Stomach (tissue), 4 donors: ENCODE data around the gene LSM7.

Source experiments
- EP300 ChIP-seq: sonication (generic); formaldehyde crosslinking; IDR thresholded peaks from one replicate; pipeline ENCODE4 v1.6.1; 2017; ENCODE audit warnings: antibody characterized with exemption
- POLR2A ChIP-seq, 4 donors: fragments of 450-650 bp; IDR thresholded peaks; one replicate each; pipeline ENCODE4 v1.6.1; 2016; ENCODE audit warnings: antibody characterized with exemption in 4 of 4, control low read depth in 2 of 4, mild to moderate bottlenecking in 1 of 4, moderate library complexity in 1 of 4
- TF ChIP-seq, protein P1 (sequence below), 7 experiments: fragments of 450-650 bp in 4 of 7; fragments of 200-600 bp in 3 of 7; sonication (generic) in 3 of 7; IDR thresholded peaks; one replicate each; pipeline ENCODE4 v1.5.1; 2016 to 2019; ENCODE audit warnings: antibody characterized with exemption in 7 of 7, control low read depth in 2 of 7, mild to moderate bottlenecking in 1 of 7

DNA sequence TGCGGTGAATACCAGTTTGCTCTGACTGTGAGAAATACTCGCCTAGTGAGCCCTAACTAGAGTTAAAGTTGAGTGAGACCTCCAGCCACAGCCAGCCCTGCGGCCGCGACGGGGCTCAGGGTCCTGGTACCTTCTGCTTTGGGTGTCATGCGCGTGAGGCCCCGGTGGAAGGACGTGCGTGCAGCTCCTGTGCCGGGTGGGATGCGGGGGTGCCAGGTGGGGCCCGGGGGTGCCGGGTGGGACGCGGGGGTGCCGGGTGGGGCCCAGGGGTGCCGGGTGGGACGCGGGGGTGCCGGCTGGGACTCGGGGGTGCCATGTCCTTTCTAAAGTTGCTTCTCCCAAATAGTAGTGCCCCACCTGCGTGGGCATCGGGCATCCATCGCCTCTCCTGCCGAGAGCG lies 23.2 kb upstream of the LSM7 start:
- TF ChIP-seq, protein P1, sequence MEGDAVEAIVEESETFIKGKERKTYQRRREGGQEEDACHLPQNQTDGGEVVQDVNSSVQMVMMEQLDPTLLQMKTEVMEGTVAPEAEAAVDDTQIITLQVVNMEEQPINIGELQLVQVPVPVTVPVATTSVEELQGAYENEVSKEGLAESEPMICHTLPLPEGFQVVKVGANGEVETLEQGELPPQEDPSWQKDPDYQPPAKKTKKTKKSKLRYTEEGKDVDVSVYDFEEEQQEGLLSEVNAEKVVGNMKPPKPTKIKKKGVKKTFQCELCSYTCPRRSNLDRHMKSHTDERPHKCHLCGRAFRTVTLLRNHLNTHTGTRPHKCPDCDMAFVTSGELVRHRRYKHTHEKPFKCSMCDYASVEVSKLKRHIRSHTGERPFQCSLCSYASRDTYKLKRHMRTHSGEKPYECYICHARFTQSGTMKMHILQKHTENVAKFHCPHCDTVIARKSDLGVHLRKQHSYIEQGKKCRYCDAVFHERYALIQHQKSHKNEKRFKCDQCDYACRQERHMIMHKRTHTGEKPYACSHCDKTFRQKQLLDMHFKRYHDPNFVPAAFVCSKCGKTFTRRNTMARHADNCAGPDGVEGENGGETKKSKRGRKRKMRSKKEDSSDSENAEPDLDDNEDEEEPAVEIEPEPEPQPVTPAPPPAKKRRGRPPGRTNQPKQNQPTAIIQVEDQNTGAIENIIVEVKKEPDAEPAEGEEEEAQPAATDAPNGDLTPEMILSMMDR (IDR thresholded peaks at IDR 0.05) = no peak
- TF ChIP-seq POLR2A (IDR thresholded peaks at IDR 0.05) = no peak
- no peak for TF ChIP-seq EP300
